NCI-H1048 (cell line): ENCODE results near the gene GPX5.
"Not testable (repeated sequence)": the region's sequence is repeated elsewhere in the genome, so short reads cannot be mapped to it uniquely, and the experiment has no call there.

Experiments used
- DNase-seq: peaks from one replicate; lab custom pipeline; 2025; lab: John Stamatoyannopoulos, UW

GPX5 gene

GRCh38 chr6:28515676-28516075 is 10.0 kb upstream of the GPX5 start, which contains the start of gene GPX6:
Gene GPX6 (minus strand): TSS chr6:28515793. CDS start chr6:28515743, 50 bp downstream.
- DNase-seq: no peak

DNA sequence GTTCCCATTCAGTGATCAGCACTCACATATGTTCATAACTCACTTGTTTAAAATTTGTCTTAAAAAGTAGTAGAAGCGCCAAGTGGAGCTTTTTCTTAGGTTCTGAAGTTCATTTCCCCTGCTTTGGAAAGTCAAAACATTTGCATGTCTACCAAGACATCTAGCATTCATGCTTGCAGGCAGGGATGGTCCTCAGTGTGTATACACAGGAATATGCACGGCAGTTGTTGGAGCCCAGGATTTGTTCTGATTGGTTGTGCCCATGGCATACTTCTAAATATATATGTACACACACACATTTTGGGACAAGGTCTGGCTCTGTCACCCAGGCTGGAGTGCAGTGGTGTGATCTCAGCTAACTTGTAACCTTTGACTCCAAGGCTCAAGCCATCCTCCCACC is 7.7 kb upstream of the GPX5 start:
- DNase-seq: no peak

DNA sequence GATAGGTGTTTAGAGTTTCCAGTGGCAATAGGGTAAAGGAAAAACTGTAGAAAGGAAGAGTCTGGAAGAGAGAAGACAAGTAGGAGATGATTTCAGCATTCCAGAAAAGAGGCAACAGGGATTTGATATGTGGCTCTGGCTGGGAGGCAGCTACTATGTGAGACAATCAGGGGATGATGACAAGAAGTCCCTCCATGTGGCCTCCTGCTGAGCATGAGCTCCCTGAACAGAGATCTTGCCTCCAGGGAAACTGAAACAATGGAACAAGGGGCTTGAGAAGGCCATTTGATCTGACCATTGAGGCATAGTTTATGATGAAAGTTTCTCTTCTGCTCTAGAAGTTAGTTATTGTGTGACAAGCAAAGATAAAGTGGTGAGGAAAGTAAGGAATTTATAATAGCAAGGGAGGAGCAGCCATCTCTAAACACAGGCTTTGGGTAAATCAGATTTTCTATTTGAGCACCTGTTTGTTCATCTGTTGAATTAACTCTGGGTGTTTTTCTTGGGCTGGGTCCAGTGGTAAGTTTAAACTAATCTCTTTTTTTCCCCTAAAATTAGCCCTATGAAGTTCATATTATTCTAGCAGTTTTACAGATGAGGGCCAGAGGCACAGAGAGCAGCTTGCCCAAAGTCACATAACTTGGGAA is 3.0 kb upstream of the GPX5 start:
- DNase-seq: no peak

GRCh38 chr6:28523241-28523622 is 2.4 kb upstream of the GPX5 start:
- DNase-seq: no peak

DNA sequence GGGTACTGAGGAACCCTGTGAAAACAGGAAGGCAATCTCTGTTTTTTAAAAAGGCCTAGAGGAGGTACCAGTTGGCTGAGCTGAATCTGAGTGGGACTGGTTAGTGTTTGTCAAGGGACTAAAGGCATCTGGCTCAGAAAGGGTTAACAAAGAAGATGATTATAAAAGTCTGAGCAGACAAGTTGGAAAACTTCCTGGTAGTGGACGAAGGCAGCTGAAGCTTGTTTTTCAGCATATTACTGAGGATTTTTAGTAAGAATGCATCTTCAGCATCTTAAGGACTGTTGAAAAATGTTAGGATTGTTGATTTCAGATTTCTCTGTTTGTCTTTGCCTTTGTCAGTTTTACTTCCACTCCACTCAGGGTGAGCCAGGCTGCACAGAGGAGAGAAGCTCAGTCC is 5.1 kb downstream of the GPX5 start:
- no peak for DNase-seq

- no peak for DNase-seq
Observed at GRCh38 chr6:28531479-28532128, 5.9 kb downstream of the GPX5 start.

- DNase-seq: no peak
Observed at GRCh38 chr6:28534306-28534705, 8.6 kb downstream of the GPX5 start.

DNA sequence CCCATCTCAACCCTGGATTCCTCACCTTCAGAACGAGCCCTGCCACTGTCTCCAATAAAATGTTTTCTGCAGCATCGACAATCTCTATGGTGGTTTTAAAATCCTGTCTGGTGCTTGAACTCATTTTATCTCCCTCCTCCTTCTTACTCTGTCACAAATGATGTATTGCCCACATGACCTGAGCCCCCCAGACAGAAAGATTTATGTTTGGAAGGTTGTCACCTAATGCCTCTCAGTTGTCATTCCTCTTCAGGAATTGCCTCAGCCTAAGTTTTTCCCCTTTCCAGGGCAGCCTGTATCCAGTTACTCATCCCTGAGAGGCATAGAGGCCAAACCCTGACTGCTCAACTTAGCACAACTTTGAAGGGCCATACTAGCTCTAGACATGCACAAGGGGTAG is 9.2 kb downstream of the GPX5 start:
- no peak for DNase-seq

GRCh38 chr6:28537065-28537464 is 11.4 kb downstream of the GPX5 start:
- no peak for DNase-seq

DNA sequence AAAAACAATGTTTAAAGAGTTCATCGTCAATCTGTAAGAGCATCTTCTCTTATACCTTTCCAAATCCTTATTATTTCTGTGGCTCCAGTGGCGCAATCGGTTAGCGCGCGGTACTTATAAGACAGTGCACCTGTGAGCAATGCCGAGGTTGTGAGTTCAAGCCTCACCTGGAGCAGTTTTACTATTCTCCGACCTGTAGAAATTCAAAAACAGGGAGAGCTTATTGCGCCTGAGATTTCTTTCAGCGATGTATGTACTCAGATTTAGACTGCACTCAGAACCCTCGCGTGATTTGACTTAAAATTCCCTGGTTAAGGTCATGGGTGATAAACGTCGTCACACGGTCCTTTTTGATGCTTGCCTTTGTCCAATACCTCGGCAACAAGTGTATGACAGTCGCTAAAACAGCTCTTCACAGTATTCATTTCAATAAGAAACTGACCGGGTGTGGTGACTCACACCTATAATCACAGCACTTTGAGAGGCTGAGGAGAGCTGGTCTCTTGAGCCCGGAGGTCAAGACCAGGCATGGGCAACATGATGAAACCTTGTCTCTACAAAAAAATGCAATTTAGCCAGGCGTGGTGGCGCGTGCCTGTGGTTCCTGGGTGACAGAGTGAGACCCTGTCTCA is 11.9 kb downstream of the GPX5 start:
- no peak for DNase-seq

DNA sequence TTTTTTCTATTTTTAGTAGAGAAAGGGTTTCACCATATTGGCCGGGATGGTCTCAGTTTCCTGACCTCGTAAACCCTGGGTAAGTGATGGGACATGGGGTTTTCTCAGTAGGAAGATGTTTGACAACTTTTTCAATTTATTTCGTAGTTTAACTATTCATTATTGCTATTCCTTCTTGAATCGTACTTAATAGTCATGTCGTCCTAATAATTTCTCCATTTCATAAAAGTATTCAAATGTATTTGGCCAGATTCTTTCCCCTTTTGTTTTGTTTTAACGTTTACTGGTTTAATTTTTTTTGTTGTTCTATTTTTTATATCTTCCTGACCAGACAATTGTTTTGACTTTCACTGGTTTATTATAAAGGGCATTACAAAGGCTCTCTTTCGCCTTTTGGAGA is 16.3 kb downstream of the GPX5 start:
- DNase-seq: no peak

GRCh38 chr6:28542440-28543296 is 17.0 kb downstream of the GPX5 start:
- DNase-seq: no peak

GRCh38 chr6:28543651-28544610 is 18.2 kb downstream of the GPX5 start:
- DNase-seq: no peak

GRCh38 chr6:28545955-28546354 is 20.3 kb downstream of the GPX5 start:
- DNase-seq: no peak

DNA sequence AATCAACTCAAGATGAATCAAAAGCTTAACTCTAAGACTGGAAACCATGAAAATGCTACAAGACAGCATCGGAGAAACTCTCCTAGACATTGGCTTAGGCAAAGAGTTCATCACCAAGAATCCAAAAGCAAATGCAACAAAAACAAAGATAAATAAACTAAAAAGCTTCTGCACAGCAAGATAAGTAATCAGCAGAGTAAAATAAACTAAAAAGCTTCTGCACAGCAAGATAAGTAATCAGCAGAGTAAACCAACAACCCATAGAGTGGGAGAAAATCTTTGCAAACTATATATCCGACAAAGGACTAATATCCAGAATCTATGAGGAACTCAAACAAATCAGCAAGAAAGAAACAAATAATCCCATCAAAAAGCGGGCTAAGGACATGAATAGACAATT is 21.3 kb downstream of the GPX5 start:
- not testable (repeated sequence) for DNase-seq

DNA sequence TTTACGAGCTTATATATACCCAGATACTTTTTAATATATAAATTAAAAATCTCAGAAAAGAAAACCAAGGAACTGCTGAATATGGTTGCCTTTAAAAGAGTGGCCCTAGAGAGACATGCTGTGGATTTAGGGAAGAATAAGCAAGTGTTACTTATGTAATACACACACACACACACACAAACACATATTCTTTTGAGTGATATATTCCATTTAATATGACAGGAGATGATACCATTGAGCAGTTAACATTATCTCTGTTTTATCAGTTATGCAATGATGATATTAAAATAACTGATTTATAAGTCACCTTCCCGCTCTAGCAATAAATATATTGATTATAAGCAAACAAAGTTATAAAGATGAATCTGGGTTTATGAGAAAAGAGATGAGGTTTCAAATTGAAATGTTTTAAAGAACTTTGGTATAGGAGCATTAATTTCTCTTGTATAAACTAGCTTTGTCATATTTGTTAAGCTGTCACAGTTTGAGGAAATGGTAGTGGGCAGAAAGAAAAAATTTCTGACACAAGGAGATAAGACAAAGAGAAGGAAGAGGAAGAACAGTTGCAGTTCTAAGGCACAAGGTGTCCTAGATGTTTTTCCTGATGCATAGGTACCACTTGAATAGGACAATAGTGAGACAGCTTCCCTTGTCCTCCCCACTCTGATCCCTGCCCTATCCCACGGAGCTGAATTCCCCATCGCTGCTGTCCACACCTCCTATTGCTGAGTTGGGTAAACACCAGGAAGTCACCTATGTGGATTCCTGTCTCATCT is 26.4 kb downstream of the GPX5 start:
- no peak for DNase-seq

DNA sequence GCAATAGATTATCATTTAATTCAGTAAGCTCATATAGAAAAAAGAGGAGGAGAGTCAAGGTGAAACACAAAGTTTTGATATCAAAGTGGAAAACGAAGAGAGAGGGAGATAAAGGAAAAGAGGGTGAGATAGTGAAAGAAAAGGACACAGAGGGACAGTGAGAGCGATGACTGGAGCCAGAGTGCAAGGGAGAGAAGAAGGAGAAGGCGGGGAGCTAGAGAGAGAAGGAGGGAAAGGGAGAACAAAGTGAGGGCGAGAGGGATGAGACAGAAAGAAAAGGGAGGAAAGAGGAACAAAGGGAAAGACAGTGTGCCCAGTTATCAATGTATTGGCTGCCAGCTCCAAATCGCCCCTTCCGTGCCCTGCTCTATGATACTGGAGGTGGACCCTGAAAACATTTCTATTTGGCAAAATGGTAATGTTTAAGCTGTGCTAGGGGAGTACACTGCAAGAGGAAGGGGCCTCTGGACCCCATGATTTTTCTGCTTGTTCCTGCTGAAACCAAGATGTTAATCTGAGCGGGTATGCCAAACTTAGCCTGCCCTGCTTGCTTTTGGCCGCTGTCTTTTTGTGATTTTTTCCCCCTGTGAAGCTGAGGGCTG is 27.8 kb downstream of the GPX5 start:
- no peak for DNase-seq

GRCh38 chr6:28553986-28554881 is 28.6 kb downstream of the GPX5 start:
- DNase-seq: no peak

- no peak for DNase-seq
Observed at GRCh38 chr6:28555136-28555535, 29.5 kb downstream of the GPX5 start.
